ENCODE data around the gene AKR1C1.
"Not testable (repeated sequence)": the region's sequence is repeated elsewhere in the genome, so short reads cannot be mapped to it uniquely, and the experiment has no call there.

AKR1C1 gene

GRCh38 chr10:5019770-5020612, 56.8 kb downstream of the AKR1C1 start:
- DNase-seq = not testable (repeated sequence)

GRCh38 chr10:5021624-5022290, 58.5 kb downstream of the AKR1C1 start:
- not testable (repeated sequence) for DNase-seq

- DNase-seq = no peak
Observed at GRCh38 chr10:5023177-5023805, 60.1 kb downstream of the AKR1C1 start.

GRCh38 chr10:5025461-5025881, 62.3 kb downstream of the AKR1C1 start:
- not testable (repeated sequence) for DNase-seq

DNA sequence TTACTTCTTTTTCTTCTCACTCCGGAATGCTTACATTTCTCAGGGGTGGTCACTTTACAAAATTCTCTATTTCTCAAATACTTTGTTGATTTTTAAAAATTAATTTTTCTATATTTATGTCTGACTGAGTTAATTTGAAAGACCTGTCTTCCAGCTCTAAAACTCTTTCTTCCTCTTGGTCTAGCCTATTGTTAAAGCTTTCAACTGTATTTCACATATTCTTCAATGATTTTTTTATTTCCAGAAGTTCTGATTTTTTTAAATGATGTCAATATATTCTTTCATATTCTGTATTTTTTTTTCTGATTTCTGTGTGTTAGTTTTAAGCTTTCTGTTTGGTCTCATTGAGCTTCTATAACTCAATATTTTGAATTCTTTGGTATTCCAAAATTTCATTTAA, 67.8 kb downstream of the AKR1C1 start:
- DNase-seq = no peak

GRCh38 chr10:5031588-5031987, 68.4 kb downstream of the AKR1C1 start:
- DNase-seq = not testable (repeated sequence)

GRCh38 chr10:5032444-5032843, 69.2 kb downstream of the AKR1C1 start:
- DNase-seq = not testable (repeated sequence)
